HepG2 (cell line): ENCODE measurements around the gene CISD1. TPM values are rescaled to one million over a fixed set of nuclear protein-coding genes. Genes with fewer than 3 reads are reported as not detected.

Experiments used
- ATAC-seq: fragments of 200-7000 bp; cut with Tn5 transposase; 3 replicates; pipeline ENCODE4 v1.9.1; 2020; ENCODE audit warnings: mild to moderate bottlenecking, moderate library complexity
- BruUV-seq: library from RNA; stranded (reverse); fragments of 400-500 nt; replicated peaks from 2 replicates; lab custom pipeline; 2021; lab: Mats Ljungman, UMichigan
- CTCF ChIA-PET: fragments of 300-600 bp; formaldehyde crosslinking; extraction: SDS; loops from one replicate; lab custom pipeline; 2021; ENCODE audit warnings: low total read pairs, inconsistent platforms, low intra/inter-chr PET ratio; lab: Yijun Ruan, JAX
- POLR2A ChIA-PET: fragments of 350-600 bp; sonication (Branson Sonifier 250); formaldehyde crosslinking; loops from one replicate; lab custom pipeline; 2020; ENCODE audit warnings: antibody characterized with exemption, inconsistent platforms; lab: Yijun Ruan, JAX
- DNase-seq: peaks from one replicate; pipeline ENCODE4 v3.0.0-alpha.2; 2015; ENCODE audit warnings: low spot score
- FAIRE-seq: peaks from 3 replicates; lab custom pipeline; 2011; peaks lifted over from hg19 to GRCh38; lab: Jason Lieb, UNC
- H2AFZ ChIP-seq: one replicate; pipeline ENCODE4 v1.6.1; 2011; ENCODE audit warnings: low read length, inconsistent platforms
- H3K27ac ChIP-seq: fragments of 300-600 bp; 3 replicates; pipeline ENCODE4 v1.8.0; 2011; ENCODE audit warnings: mixed run types, mild to moderate bottlenecking, mixed read lengths, low read length, inconsistent platforms; ENCODE audit not compliant: insufficient read depth; ENCODE audit errors: extremely low read length
- H3K27me3 ChIP-seq, 2 experiments: fragments of 200-600 bp in 1 of 2; 2 replicates in 1 of 2; 3 replicates in 1 of 2; pipeline versions ENCODE4 v1.6.0 to v1.8.0; 2011; ENCODE audit warnings: low read length in 2 of 2, mild to moderate bottlenecking in 2 of 2, moderate library complexity in 2 of 2, inconsistent platforms in 1 of 2; ENCODE audit not compliant: insufficient read depth in 2 of 2, control insufficient read depth in 1 of 2
- H3K36me3 ChIP-seq, 2 experiments: fragments of 200-600 bp in 1 of 2; replicated peaks in 1 of 2; 2 replicates in 1 of 2; 3 replicates in 1 of 2; pipeline versions ENCODE4 v1.5.1 to v1.8.0; 2011; ENCODE audit warnings: low read length in 2 of 2, inconsistent platforms in 1 of 2; ENCODE audit not compliant: insufficient read depth in 2 of 2, control insufficient read depth in 1 of 2
- H3K4me1 ChIP-seq: 2 replicates; pipeline ENCODE4 v1.5.1; 2012; ENCODE audit warnings: low read length, inconsistent platforms; ENCODE audit not compliant: insufficient read depth
- H3K4me2 ChIP-seq: 2 replicates; pipeline ENCODE4 v1.6.0; 2011; ENCODE audit warnings: low read depth, low read length, inconsistent platforms
- H3K4me3 ChIP-seq, 3 experiments: fragments of 200-600 bp in 1 of 3; sonication (generic), shearing (Covaris generic) in 1 of 3; replicated peaks in 1 of 3; 2 replicates each; pipeline ENCODE4 v1.5.1; 2011 to 2016; ENCODE audit warnings: low read length in 3 of 3, inconsistent platforms in 2 of 3, low read depth in 2 of 3, mild to moderate bottlenecking in 2 of 3, control low read depth in 1 of 3, mixed read lengths in 1 of 3; ENCODE audit not compliant: insufficient read depth in 1 of 3
- H3K79me2 ChIP-seq: one replicate; pipeline ENCODE4 v1.6.1; 2011; ENCODE audit warnings: low read length, inconsistent platforms; ENCODE audit not compliant: insufficient read depth
- H3K9ac ChIP-seq: 2 replicates; pipeline ENCODE4 v1.6.0; 2011; ENCODE audit warnings: mild to moderate bottlenecking, low read depth, low read length, inconsistent platforms; ENCODE audit not compliant: insufficient read depth
- H3K9me3 ChIP-seq: 2 replicates; pipeline ENCODE4 v1.5.1; 2012; ENCODE audit warnings: mild to moderate bottlenecking, low read length
- H4K20me1 ChIP-seq: 2 replicates; pipeline ENCODE4 v1.6.0; 2011; ENCODE audit warnings: inconsistent platforms, mild to moderate bottlenecking, low read length, moderate library complexity; ENCODE audit not compliant: insufficient read depth
- CEBPG ChIP-seq: IDR thresholded peaks from 2 replicates; pipeline ENCODE4 v1.6.1; 2016
- CREM ChIP-seq, 2 experiments: sonication (generic) in 1 of 2; formaldehyde crosslinking in 1 of 2; IDR thresholded peaks; 2 replicates each; pipeline versions ENCODE4 v1.4.0 to v1.6.1; 2016 to 2020; ENCODE audit warnings: antibody characterized with exemption in 1 of 2, mild to moderate bottlenecking in 1 of 2, missing genetic modification reagents in 1 of 2
- ERF ChIP-seq: IDR thresholded peaks from 2 replicates; pipeline ENCODE4 v1.6.1; 2018; ENCODE audit warnings: missing biosample characterization, missing genetic modification reagents
- HDAC2 ChIP-seq: sonication (generic); formaldehyde crosslinking; IDR thresholded peaks from 2 replicates; pipeline ENCODE4 v1.4.0; 2020; ENCODE audit warnings: missing genetic modification reagents
- HNF4G ChIP-seq, 2 experiments: sonication (generic) in 1 of 2; formaldehyde crosslinking in 1 of 2; IDR thresholded peaks; 2 replicates each; pipeline versions ENCODE4 v1.4.0 to v1.6.1; 2011 to 2020; ENCODE audit warnings: borderline replicate concordance in 2 of 2, low read depth in 2 of 2, mild to moderate bottlenecking in 2 of 2, low read length in 1 of 2, missing genetic modification reagents in 1 of 2, moderate library complexity in 1 of 2
- NCOA2 ChIP-seq: sonication (generic); formaldehyde crosslinking; IDR thresholded peaks from 2 replicates; pipeline ENCODE4 v1.8.0; 2022; ENCODE audit warnings: inconsistent platforms
- NR2F2 ChIP-seq: IDR thresholded peaks from 2 replicates; pipeline ENCODE4 v1.6.1; 2012; ENCODE audit warnings: low read depth, inconsistent platforms, borderline replicate concordance
- PHF21A ChIP-seq: sonication (generic); formaldehyde crosslinking; IDR thresholded peaks from 2 replicates; pipeline ENCODE4 v1.5.0; 2020; ENCODE audit warnings: mild to moderate bottlenecking, missing genetic modification reagents
- RARA ChIP-seq: IDR thresholded peaks from 2 replicates; pipeline ENCODE4 v1.6.1; 2016; ENCODE audit warnings: missing genetic modification reagents, missing compliant biosample characterization
- RBM39 ChIP-seq: fragments of 200-400 bp; formaldehyde crosslinking; IDR thresholded peaks from one replicate; pipeline ENCODE4 v1.6.1; 2018; ENCODE audit warnings: antibody characterized with exemption, mild to moderate bottlenecking, low read depth, low read length; ENCODE audit not compliant: poor library complexity, severe bottlenecking
- SAP130 ChIP-seq: IDR thresholded peaks from 2 replicates; pipeline ENCODE4 v1.6.1; 2016; ENCODE audit warnings: low read depth
- THAP11 ChIP-seq: IDR thresholded peaks from 2 replicates; pipeline ENCODE4 v1.6.1; 2016; ENCODE audit warnings: missing biosample characterization, missing genetic modification reagents
- TSC22D2 ChIP-seq: sonication (generic); formaldehyde crosslinking; IDR thresholded peaks from 2 replicates; pipeline ENCODE4 v1.5.1; 2020; ENCODE audit warnings: missing genetic modification reagents, mild to moderate bottlenecking, borderline replicate concordance
- ZMYM2 ChIP-seq: sonication (generic); formaldehyde crosslinking; IDR thresholded peaks from 2 replicates; pipeline ENCODE4 v1.8.0; 2022; ENCODE audit warnings: mild to moderate bottlenecking, missing genetic modification reagents
- ZMYM4 ChIP-seq: sonication (generic); formaldehyde crosslinking; IDR thresholded peaks from 2 replicates; pipeline ENCODE4 v1.8.1; 2023; ENCODE audit warnings: mild to moderate bottlenecking, missing genetic modification reagents
- ZNF792 ChIP-seq: IDR thresholded peaks from 2 replicates; pipeline ENCODE4 v1.6.1; 2016
- WGBS: methylation state at CpG from one replicate; pipeline ENCODE4 v1.1.6; 2017; ENCODE audit warnings: low lambda C conversion rate; 5-methylcytosine and 5-hydroxymethylcytosine counted together
- in situ Hi-C: cut with HindIII; loops from 2 replicates; pipeline ENCODE4 v1.10.0; 2017; ENCODE audit warnings: low pct_unique_long_range_greater_than_20kb; ENCODE audit not compliant: extremely low pct_ligation_motif_present
- intact Hi-C: fragments of 100-400 bp; cut with micrococcal nuclease; formaldehyde crosslinking; loops from one replicate; pipeline ENCODE4 v1.10.0; 2022; ENCODE audit not compliant: unreplicated experiment
- polyA plus RNA-seq, 8 experiments: library from polyadenylated mRNA; depleted of rRNA in 3 of 8; stranded (reverse) in 7 of 8; unstranded in 1 of 8; fragments of >200 nt; fragmentation: Illumina TruSeq in 4 of 8; extraction: Trizol in 4 of 8; gene quantifications; 2 replicates each; pipeline versions ENCODE4 v1.2.1 to v1.2.3, GENCODE V29; 2011 to 2016; ENCODE audit warnings: low read depth in 4 of 8, missing spikeins in 1 of 8, mixed read lengths in 1 of 8; ENCODE audit not compliant: insufficient read depth in 1 of 8
- total RNA-seq, 5 experiments: library from RNA; depleted of rRNA; stranded (reverse); fragments of >200 nt; fragmentation: Illumina TruSeq; extraction: Trizol; gene quantifications; 2 replicates each; pipeline ENCODE4 v1.2.3, GENCODE V29; 2016; ENCODE audit warnings: low read depth in 1 of 5
- TF ChIP-seq, protein P1 (sequence below): IDR thresholded peaks from 2 replicates; pipeline ENCODE4 v1.4.0; 2020; ENCODE audit warnings: mild to moderate bottlenecking, missing genetic modification reagents
- TF ChIP-seq, protein P2 (sequence below): sonication (generic); formaldehyde crosslinking; IDR thresholded peaks from 2 replicates; pipeline ENCODE4 v1.5.0; 2020; ENCODE audit warnings: missing genetic modification reagents
- TF ChIP-seq, protein P3 (sequence below): IDR thresholded peaks from 2 replicates; pipeline ENCODE4 v1.6.1; 2016; ENCODE audit warnings: missing genetic modification reagents, missing compliant biosample characterization

The CISD1 gene
- total and polyA plus RNA-seq, 2 of the 13 experiments (the other 11 are each of a cell fraction or from before 2014, with no cell fraction given), result 63.4 to 78.9 TPM

DNA sequence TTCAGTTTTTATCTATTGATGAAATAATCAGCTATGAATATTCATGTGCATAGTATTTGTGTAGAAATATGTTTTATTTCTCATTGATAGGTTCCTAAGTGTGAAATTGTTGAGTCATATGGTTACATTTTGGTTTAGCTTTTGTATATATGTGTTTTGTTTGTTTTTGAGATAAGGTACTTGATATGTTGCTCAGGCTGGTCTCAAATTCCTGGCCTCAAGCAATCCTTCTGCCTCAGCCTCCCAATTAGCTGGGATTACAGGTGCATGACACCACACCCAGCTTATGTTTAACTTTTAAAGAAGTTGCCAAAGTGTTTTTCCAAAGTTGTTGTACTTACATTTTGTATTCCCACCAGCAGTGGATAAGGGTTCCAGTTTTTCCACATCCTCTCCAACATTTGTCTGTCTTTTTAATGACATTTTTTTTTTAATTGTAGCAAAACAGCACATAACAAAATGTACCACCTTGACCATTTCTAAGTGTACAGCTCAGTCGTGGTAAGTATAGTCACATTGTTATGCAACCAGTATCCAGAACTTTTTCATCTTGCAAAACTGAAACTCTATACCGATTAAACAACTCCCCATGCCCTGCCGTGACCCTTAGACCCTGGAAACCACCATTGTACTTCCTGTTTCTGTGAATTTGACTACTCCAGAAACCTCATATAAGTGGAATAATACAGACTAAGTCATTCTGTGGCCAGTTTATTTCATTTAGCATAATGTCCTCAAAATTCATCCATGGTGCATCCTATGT lies 53.3 kb downstream of the CISD1 start:
- Histone ChIP-seq H3K9me3 (no peaks in the 10 kb centered on the region), H2AFZ (peak overlapping the region; percentile 70), H3K27ac (peak overlapping the region; percentile 25), H3K79me2 (no peaks in the 10 kb centered on the region), H3K27me3 (no peaks in the 10 kb centered on the region), H3K4me3 (peak overlapping the region in 2 of 3 experiments; percentile 40 to 50; a peak in 3 of 6 replicates), H3K4me1 (peaks cover 36% of the 10 kb centered on the region), H3K4me2 (peak overlapping the region; percentile 74), H3K36me3 (no peaks in the 10 kb centered on the region), H3K9ac (no peak overlapping the region), H4K20me1 (no peaks in the 10 kb centered on the region)
- ATAC-seq (peak; percentile 81), FAIRE-seq (peak; percentile 81), DNase-seq (peak; percentile 80)
- ChIA-PET POLR2A (interaction anchor here (2.0 kb wide), 1 partner anchor 13 kb away, joined by 7 read pairs; no protein-coding TSS in a partner anchor), CTCF (no interaction called here)
- BruUV-seq, result no TSS peak
- intact Hi-C loops (no loop called here), in situ Hi-C loops (no loop called here)
- 0% methylated on average over 3 of the region's 3 CpGs for WGBS
- 0 out of 2 replicates have a peak, but pooled peaks have one; percentile 27 for TF ChIP-seq HDAC2 (CRISPR knock-in tag)
- no peak for TF ChIP-seq TSC22D2 (CRISPR knock-in tag)
- TF ChIP-seq CREM (IDR thresholded peaks at IDR 0.05), result peak; percentile 15; the same call in 1 of the 2 replicates
- no peak for TF ChIP-seq CREM (CRISPR knock-in tag; IDR thresholded peaks at IDR 0.05)
- peak; percentile 60 for TF ChIP-seq THAP11 (CRISPR knock-in tag)
- TF ChIP-seq ERF (CRISPR knock-in tag), result 0 out of 2 replicates have a peak, but pooled peaks have one; percentile 46
- TF ChIP-seq NR2F2, result peak; percentile 29; the same call in 1 of the 2 replicates
- TF ChIP-seq ZMYM2, result 0 out of 2 replicates have a peak, but pooled peaks have one; percentile 22
- TF ChIP-seq PHF21A, result peak; percentile 4; the same call in 1 of the 2 replicates
- TF ChIP-seq CEBPG (CRISPR knock-in tag), result peak; percentile 81
- peak; percentile 44 for TF ChIP-seq SAP130 (CRISPR knock-in tag)
- TF ChIP-seq, protein P1, sequence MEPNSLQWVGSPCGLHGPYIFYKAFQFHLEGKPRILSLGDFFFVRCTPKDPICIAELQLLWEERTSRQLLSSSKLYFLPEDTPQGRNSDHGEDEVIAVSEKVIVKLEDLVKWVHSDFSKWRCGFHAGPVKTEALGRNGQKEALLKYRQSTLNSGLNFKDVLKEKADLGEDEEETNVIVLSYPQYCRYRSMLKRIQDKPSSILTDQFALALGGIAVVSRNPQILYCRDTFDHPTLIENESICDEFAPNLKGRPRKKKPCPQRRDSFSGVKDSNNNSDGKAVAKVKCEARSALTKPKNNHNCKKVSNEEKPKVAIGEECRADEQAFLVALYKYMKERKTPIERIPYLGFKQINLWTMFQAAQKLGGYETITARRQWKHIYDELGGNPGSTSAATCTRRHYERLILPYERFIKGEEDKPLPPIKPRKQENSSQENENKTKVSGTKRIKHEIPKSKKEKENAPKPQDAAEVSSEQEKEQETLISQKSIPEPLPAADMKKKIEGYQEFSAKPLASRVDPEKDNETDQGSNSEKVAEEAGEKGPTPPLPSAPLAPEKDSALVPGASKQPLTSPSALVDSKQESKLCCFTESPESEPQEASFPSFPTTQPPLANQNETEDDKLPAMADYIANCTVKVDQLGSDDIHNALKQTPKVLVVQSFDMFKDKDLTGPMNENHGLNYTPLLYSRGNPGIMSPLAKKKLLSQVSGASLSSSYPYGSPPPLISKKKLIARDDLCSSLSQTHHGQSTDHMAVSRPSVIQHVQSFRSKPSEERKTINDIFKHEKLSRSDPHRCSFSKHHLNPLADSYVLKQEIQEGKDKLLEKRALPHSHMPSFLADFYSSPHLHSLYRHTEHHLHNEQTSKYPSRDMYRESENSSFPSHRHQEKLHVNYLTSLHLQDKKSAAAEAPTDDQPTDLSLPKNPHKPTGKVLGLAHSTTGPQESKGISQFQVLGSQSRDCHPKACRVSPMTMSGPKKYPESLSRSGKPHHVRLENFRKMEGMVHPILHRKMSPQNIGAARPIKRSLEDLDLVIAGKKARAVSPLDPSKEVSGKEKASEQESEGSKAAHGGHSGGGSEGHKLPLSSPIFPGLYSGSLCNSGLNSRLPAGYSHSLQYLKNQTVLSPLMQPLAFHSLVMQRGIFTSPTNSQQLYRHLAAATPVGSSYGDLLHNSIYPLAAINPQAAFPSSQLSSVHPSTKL (CRISPR knock-in tag), result peak; percentile 76
- TF ChIP-seq ZMYM4, result peak; percentile 54; the same call in 1 of the 2 replicates
- TF ChIP-seq NCOA2 (CRISPR knock-in tag), result peak; percentile 53; the same call in 1 of the 2 replicates
- TF ChIP-seq HNF4G (IDR thresholded peaks at IDR 0.05; ENCODE audit: borderline replicate concordance, low read depth, low read length), result peak; percentile 60; the same call in 1 of the 2 replicates
- 0 out of 2 replicates have a peak, but pooled peaks have one; percentile 33 for TF ChIP-seq HNF4G (CRISPR knock-in tag; IDR thresholded peaks at IDR 0.05; ENCODE audit: borderline replicate concordance, low read depth)
- TF ChIP-seq, protein P2, sequence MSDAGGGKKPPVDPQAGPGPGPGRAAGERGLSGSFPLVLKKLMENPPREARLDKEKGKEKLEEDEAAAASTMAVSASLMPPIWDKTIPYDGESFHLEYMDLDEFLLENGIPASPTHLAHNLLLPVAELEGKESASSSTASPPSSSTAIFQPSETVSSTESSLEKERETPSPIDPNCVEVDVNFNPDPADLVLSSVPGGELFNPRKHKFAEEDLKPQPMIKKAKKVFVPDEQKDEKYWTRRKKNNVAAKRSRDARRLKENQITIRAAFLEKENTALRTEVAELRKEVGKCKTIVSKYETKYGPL (CRISPR knock-in tag), result peak; percentile 94
- TF ChIP-seq RBM39, result no peak
- TF ChIP-seq ZNF792, result 0 out of 2 replicates have a peak, but pooled peaks have one; percentile 31
- peak; percentile 74 for TF ChIP-seq RARA
- TF ChIP-seq, protein P3, sequence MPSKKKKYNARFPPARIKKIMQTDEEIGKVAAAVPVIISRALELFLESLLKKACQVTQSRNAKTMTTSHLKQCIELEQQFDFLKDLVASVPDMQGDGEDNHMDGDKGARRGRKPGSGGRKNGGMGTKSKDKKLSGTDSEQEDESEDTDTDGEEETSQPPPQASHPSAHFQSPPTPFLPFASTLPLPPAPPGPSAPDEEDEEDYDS (CRISPR knock-in tag), result no peak
